Measurements from ENCODE around the gene FKBP1B.
"Not testable (repeated sequence)": the region's sequence is repeated elsewhere in the genome, so short reads cannot be mapped to it uniquely, and the experiment has no call there.

Gene FKBP1B

DNA sequence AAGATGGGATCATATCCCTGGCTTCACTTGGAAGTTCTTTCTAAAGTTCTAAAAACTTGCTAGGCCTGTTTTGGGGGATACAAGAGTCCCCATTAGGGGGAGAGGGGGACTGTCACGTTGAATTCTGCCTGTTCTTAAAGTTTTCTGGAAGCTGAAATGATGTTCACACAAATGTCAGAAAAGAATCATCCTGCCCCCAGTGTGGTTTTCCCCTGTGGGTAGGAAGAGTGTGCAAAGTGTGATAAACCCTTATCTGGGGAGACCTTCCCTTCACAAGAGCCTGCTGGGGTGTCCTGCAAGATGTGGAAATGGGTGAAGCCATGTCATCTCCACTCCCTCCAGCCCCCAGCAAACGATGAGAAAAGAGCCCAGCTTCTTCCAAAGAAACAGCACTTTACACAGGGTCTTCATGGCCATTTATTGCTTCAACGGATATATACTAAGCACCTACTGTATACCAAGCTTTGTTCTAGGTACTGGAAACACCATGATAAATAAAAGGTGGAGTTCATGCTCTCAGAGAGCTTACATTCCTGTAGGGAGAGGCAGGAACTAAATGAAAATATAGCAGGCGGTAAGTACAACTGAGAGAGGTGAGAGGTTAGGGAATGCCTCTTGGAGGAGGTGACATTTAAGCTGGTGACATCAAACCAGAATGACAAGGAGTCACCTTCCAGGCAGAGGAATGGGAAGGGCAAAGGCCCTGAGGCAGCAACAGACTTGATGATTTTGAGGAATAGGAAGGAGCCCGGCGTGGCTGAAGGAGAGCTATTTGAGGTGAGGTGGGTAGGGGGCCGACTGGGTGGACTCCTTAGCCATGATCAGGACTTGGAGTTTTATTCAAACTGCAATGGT, 38.1 kb upstream of the FKBP1B start:
- POLR2A ChIA-PET, result interaction anchor here (0.6 to 1.0 kb wide), 2 partner anchors 87 to 151 kb away, joined by 3 read pairs; no protein-coding TSS in a partner anchor
- Histone ChIP-seq H3K9me3 (ENCODE audit: control extremely low read depth in 1 of 5, control insufficient read depth in 4 of 5, insufficient read depth in 2 of 5, low read depth in 1 of 5, low read length in 4 of 5) (no peaks in the 10 kb centered on the region), H3K27me3 (replicated peaks in 2 of 5; ENCODE audit: control insufficient read depth in 4 of 5, insufficient read depth in 5 of 5, low read length in 4 of 5) (peaks cover 0 to 10% (median 2%) of the 10 kb centered on the region in 5 experiments), H3K4me1 (ENCODE audit: control extremely low read depth in 1 of 4, control insufficient read depth in 4 of 4, insufficient read depth in 4 of 4, low read length in 3 of 4) (peaks cover 12 to 41% (median 28%) of the 10 kb centered on the region in 4 experiments), H3K27ac (ENCODE audit: insufficient read depth in 1 of 2, low read depth in 1 of 2, low read length in 2 of 2, poor library complexity in 1 of 2, severe bottlenecking in 2 of 2) (peak overlapping the region in 1 of 2 experiments; percentile 77), H3K4me3 (ENCODE audit: control insufficient read depth in 1 of 7, extremely low read depth in 1 of 7, insufficient read depth in 4 of 7, low read depth in 2 of 7, low read length in 6 of 7) (peak overlapping the region in 3 of 7 experiments; percentile 65 to 72 (median 66)), H3K36me3 (ENCODE audit: control insufficient read depth in 4 of 4, insufficient read depth in 4 of 4, low read length in 3 of 4) (no peaks in the 10 kb centered on the region)
- CTCF ChIA-PET, result interaction anchor here (0.7 to 1.8 kb wide), 8 partner anchors 9 to 72 kb away, joined by 3 to 5 read pairs (median 3); partner anchors contain the start of genes FKBP1B and WDCP
- WGBS (ENCODE audit: insufficient coverage), result 69% methylated on average over 4 of the region's 7 CpGs
- DNase-seq, result peak; percentile 94 to 99 (median 98)

GRCh38 chr2:24012521-24013188, 36.9 kb upstream of the FKBP1B start:
- DNase-seq, result no peak
- Histone ChIP-seq H3K4me3 (ENCODE audit: control insufficient read depth in 1 of 7, extremely low read depth in 1 of 7, insufficient read depth in 4 of 7, low read depth in 2 of 7, low read length in 6 of 7) (no peak overlapping the region), H3K36me3 (ENCODE audit: control insufficient read depth in 4 of 4, insufficient read depth in 4 of 4, low read length in 3 of 4) (no peaks in the 10 kb centered on the region), H3K9me3 (ENCODE audit: control extremely low read depth in 1 of 5, control insufficient read depth in 4 of 5, insufficient read depth in 2 of 5, low read depth in 1 of 5, low read length in 4 of 5) (no peaks in the 10 kb centered on the region), H3K4me1 (ENCODE audit: control extremely low read depth in 1 of 4, control insufficient read depth in 4 of 4, insufficient read depth in 4 of 4, low read length in 3 of 4) (peaks cover 12 to 45% (median 28%) of the 10 kb centered on the region in 4 experiments), H3K27me3 (replicated peaks in 2 of 5; ENCODE audit: control insufficient read depth in 4 of 5, insufficient read depth in 5 of 5, low read length in 4 of 5) (peaks cover 0 to 10% (median 2%) of the 10 kb centered on the region in 5 experiments), H3K27ac (ENCODE audit: insufficient read depth in 1 of 2, low read depth in 1 of 2, low read length in 2 of 2, poor library complexity in 1 of 2, severe bottlenecking in 2 of 2) (peak overlapping the region in 1 of 2 experiments; percentile 77)
- ChIA-PET CTCF (interaction anchor here (0.7 to 1.8 kb wide), 5 partner anchors 8 to 72 kb away, joined by 3 to 5 read pairs (median 4); partner anchors contain the start of gene TP53I3), POLR2A (no interaction called here)
- WGBS (ENCODE audit: insufficient coverage), result 82% methylated on average over 7 of the region's 9 CpGs

DNA sequence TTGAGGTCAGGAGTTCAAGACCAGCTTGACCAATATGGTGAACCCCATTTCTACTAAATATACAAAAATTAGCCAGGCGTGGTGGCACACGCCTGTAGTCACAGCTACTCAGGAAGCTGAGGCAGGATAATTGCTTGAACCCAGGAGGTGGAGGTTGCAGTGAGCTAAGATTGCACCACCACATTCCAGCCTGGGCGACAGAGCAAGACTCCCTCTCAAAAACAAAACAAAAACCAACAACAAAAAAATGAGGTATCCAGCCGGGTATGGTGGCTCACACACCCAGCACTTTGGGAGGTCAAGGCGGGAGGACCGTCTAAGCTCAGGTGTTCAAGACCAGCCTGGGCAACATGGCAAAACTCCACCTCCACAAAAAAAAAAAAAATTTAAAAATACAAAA, 34.6 kb upstream of the FKBP1B start:
- H3K27me3 ChIP-seq (replicated peaks in 2 of 5; ENCODE audit: control insufficient read depth in 4 of 5, insufficient read depth in 5 of 5, low read length in 4 of 5); H3K27ac ChIP-seq (ENCODE audit: insufficient read depth in 1 of 2, low read depth in 1 of 2, low read length in 2 of 2, poor library complexity in 1 of 2, severe bottlenecking in 2 of 2); H3K36me3 ChIP-seq (ENCODE audit: control insufficient read depth in 4 of 4, insufficient read depth in 4 of 4, low read length in 3 of 4); H3K4me3 ChIP-seq (ENCODE audit: control insufficient read depth in 1 of 7, extremely low read depth in 1 of 7, insufficient read depth in 4 of 7, low read depth in 2 of 7, low read length in 6 of 7); H3K9me3 ChIP-seq (ENCODE audit: control extremely low read depth in 1 of 5, control insufficient read depth in 4 of 5, insufficient read depth in 2 of 5, low read depth in 1 of 5, low read length in 4 of 5); DNase-seq; POLR2A ChIA-PET: not testable (repeated sequence)
- 94% methylated on average over 3 of the region's 6 CpGs for WGBS (ENCODE audit: insufficient coverage)
- CTCF ChIA-PET, result interaction anchor here (1.2 to 1.9 kb wide), 2 partner anchors 8 to 69 kb away, joined by 3 to 5 read pairs; partner anchors contain the start of gene TP53I3
- H3K4me1 ChIP-seq (ENCODE audit: control extremely low read depth in 1 of 4, control insufficient read depth in 4 of 4, insufficient read depth in 4 of 4, low read length in 3 of 4), result peaks cover 12 to 35% (median 21%) of the 10 kb centered on the region in 4 experiments

DNA sequence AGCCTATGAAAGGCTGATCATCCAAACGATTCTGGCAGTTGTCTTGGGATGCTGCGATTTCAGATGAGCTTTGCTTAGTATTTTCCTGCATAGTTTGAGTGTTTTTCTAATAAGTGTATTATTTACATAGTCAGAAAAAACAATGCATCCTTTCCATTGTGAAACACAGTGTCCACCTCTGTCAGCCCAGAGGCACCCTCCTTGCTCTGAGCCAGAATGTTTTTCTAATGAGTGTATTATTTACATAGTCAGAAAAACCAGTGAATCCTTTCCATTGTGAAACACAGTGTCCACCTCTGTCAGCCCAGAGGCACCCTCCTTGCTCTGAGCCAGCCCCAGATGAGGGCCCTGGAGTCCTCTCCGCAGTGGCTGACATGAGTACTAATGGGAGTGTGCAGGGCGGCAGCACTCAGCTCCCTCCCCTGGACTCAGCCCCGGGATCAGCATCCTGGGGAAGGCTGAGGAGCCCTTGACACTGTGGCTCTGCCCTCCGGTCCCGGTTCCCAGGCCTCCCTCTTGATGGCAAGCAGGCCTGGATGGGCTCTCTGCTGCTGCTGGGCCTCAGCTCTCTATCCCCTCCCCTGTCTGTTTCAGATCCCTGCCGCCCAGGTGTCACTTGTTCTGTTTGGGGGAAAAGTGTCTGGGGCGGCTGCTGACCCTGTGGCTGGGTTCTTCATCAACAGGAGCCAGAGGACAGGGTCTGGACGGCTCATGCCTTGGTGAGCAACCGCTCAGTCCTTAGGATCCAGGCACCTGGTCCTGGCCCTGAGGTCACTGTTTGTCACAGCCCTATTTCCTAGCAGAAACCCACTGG, 33.8 kb upstream of the FKBP1B start:
- Histone ChIP-seq H3K27ac (ENCODE audit: insufficient read depth in 1 of 2, low read depth in 1 of 2, low read length in 2 of 2, poor library complexity in 1 of 2, severe bottlenecking in 2 of 2) (no peak overlapping the region), H3K4me3 (ENCODE audit: control insufficient read depth in 1 of 7, extremely low read depth in 1 of 7, insufficient read depth in 4 of 7, low read depth in 2 of 7, low read length in 6 of 7) (no peak overlapping the region), H3K4me1 (ENCODE audit: control extremely low read depth in 1 of 4, control insufficient read depth in 4 of 4, insufficient read depth in 4 of 4, low read length in 3 of 4) (peaks cover 8 to 27% (median 13%) of the 10 kb centered on the region in 4 experiments), H3K9me3 (ENCODE audit: control extremely low read depth in 1 of 5, control insufficient read depth in 4 of 5, insufficient read depth in 2 of 5, low read depth in 1 of 5, low read length in 4 of 5) (no peaks in the 10 kb centered on the region), H3K36me3 (ENCODE audit: control insufficient read depth in 4 of 4, insufficient read depth in 4 of 4, low read length in 3 of 4) (no peaks in the 10 kb centered on the region), H3K27me3 (replicated peaks in 2 of 5; ENCODE audit: control insufficient read depth in 4 of 5, insufficient read depth in 5 of 5, low read length in 4 of 5) (no peaks in the 10 kb centered on the region)
- DNase-seq, result no peak
- 100% methylated on average over 6 of the region's 11 CpGs for WGBS (ENCODE audit: insufficient coverage)
- ChIA-PET POLR2A (no interaction called here), CTCF (interaction anchor here (1.9 kb wide), 1 partner anchor 68 kb away, joined by 5 read pairs; the partner anchor contains the start of gene TP53I3)

DNA sequence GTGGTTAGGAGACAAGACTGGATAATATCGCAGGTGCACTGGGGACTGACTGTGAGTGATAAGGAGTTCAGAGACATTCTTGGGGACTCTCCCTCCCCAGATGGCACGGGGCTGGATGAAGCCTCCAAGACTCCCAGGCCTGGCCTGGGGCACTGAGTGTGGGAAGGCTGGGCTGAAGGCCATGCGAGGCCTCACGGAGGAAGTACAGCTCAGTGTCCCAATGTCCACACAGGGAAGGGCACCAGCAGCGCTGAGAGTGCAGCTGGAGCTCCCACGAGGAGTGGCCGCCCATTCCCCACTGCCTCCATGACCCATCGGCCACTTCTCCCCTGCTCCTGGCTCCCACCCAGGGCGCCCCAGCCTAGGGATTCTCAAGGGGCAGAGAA, 33.2 kb upstream of the FKBP1B start:
- Histone ChIP-seq H3K27ac (ENCODE audit: insufficient read depth in 1 of 2, low read depth in 1 of 2, low read length in 2 of 2, poor library complexity in 1 of 2, severe bottlenecking in 2 of 2) (no peak overlapping the region), H3K4me1 (ENCODE audit: control extremely low read depth in 1 of 4, control insufficient read depth in 4 of 4, insufficient read depth in 4 of 4, low read length in 3 of 4) (peaks cover 2 to 21% (median 8%) of the 10 kb centered on the region in 4 experiments), H3K9me3 (ENCODE audit: control extremely low read depth in 1 of 5, control insufficient read depth in 4 of 5, insufficient read depth in 2 of 5, low read depth in 1 of 5, low read length in 4 of 5) (no peaks in the 10 kb centered on the region), H3K4me3 (ENCODE audit: control insufficient read depth in 1 of 7, extremely low read depth in 1 of 7, insufficient read depth in 4 of 7, low read depth in 2 of 7, low read length in 6 of 7) (no peak overlapping the region), H3K36me3 (ENCODE audit: control insufficient read depth in 4 of 4, insufficient read depth in 4 of 4, low read length in 3 of 4) (no peaks in the 10 kb centered on the region), H3K27me3 (replicated peaks in 2 of 5; ENCODE audit: control insufficient read depth in 4 of 5, insufficient read depth in 5 of 5, low read length in 4 of 5) (no peaks in the 10 kb centered on the region)
- CTCF ChIA-PET, result interaction anchor here (1.9 kb wide), 1 partner anchor 68 kb away, joined by 5 read pairs; the partner anchor contains the start of gene TP53I3
- no peak for DNase-seq
- POLR2A ChIA-PET, result no interaction called here
- WGBS (ENCODE audit: insufficient coverage), result 92% methylated on average over 8 of the region's 9 CpGs

- POLR2A ChIA-PET, result no interaction called here
- no peak overlapping the region for H3K27ac ChIP-seq (ENCODE audit: insufficient read depth in 1 of 2, low read depth in 1 of 2, low read length in 2 of 2, poor library complexity in 1 of 2, severe bottlenecking in 2 of 2)
- DNase-seq, result peak in 1 of 3 donors; percentile 17
- peaks cover 0 to 14% (median 3%) of the 10 kb centered on the region in 4 experiments for H3K4me1 ChIP-seq (ENCODE audit: control extremely low read depth in 1 of 4, control insufficient read depth in 4 of 4, insufficient read depth in 4 of 4, low read length in 3 of 4)
- H3K36me3 ChIP-seq (ENCODE audit: control insufficient read depth in 4 of 4, insufficient read depth in 4 of 4, low read length in 3 of 4), result peaks cover 0 to 2% (median under 1%) of the 10 kb centered on the region in 4 experiments
- no peak overlapping the region for H3K4me3 ChIP-seq (ENCODE audit: control insufficient read depth in 1 of 7, extremely low read depth in 1 of 7, insufficient read depth in 4 of 7, low read depth in 2 of 7, low read length in 6 of 7)
- CTCF ChIA-PET, result no interaction called here
- no peaks in the 10 kb centered on the region for H3K9me3 ChIP-seq (ENCODE audit: control extremely low read depth in 1 of 5, control insufficient read depth in 4 of 5, insufficient read depth in 2 of 5, low read depth in 1 of 5, low read length in 4 of 5)
- WGBS (ENCODE audit: insufficient coverage), result 92% methylated on average over 34 of the region's 35 CpGs
- no peaks in the 10 kb centered on the region for H3K27me3 ChIP-seq (replicated peaks in 2 of 5; ENCODE audit: control insufficient read depth in 4 of 5, insufficient read depth in 5 of 5, low read length in 4 of 5)
These were observed 32.5 kb upstream of the FKBP1B start for GRCh38 chr2:24016853-24017703.

All from common myeloid progenitor, CD34-positive (primary cell).